Smooth muscle cell of the brain vasculature (primary cell): Measurements from ENCODE around the gene FFAR1.
"Not testable (repeated sequence)": the region's sequence is repeated elsewhere in the genome, so short reads cannot be mapped to it uniquely, and the experiment has no call there.

Experiments
- DNase-seq: peaks from one replicate; pipeline ENCODE4 v3.0.0-alpha.2; 2012; ENCODE audit warnings: low read depth, low spot score

FFAR1 gene

GRCh38 chr19:35341565-35342225, 6.0 kb upstream of the FFAR1 start:
- DNase-seq, result no peak

GRCh38 chr19:35342430-35342829, 5.3 kb upstream of the FFAR1 start:
- DNase-seq, result no peak

GRCh38 chr19:35344511-35345031, 3.1 kb upstream of the FFAR1 start:
- DNase-seq, result no peak

- DNase-seq, result no peak
Measured at GRCh38 chr19:35345671-35346111, 2.0 kb upstream of the FFAR1 start.

GRCh38 chr19:35346193-35347052, 1.3 kb upstream of the FFAR1 start:
- DNase-seq, result no peak

- no peak for DNase-seq
Measured at GRCh38 chr19:35347930-35348298, 212 bp downstream of the FFAR1 start.

GRCh38 chr19:35348911-35349611, 1.4 kb downstream of the FFAR1 start:
- DNase-seq, result no peak

GRCh38 chr19:35349614-35350521, 2.2 kb downstream of the FFAR1 start:
- DNase-seq, result no peak

- no peak for DNase-seq
Measured at GRCh38 chr19:35350591-35350990, 2.9 kb downstream of the FFAR1 start.

GRCh38 chr19:35351411-35352176, 3.9 kb downstream of the FFAR1 start:
- no peak for DNase-seq

GRCh38 chr19:35352177-35352447, 4.4 kb downstream of the FFAR1 start:
- DNase-seq, result no peak

GRCh38 chr19:35352448-35353304, 5.0 kb downstream of the FFAR1 start:
- DNase-seq, result peak; percentile 31

- DNase-seq, result no peak
Measured at GRCh38 chr19:35353635-35354034, 5.9 kb downstream of the FFAR1 start.

- no peak for DNase-seq
Measured at GRCh38 chr19:35354898-35355297, 7.2 kb downstream of the FFAR1 start.

GRCh38 chr19:35355791-35356460, 8.2 kb downstream of the FFAR1 start:
- no peak for DNase-seq

GRCh38 chr19:35357867-35358573, 10.3 kb downstream of the FFAR1 start, which contains the start of gene FFAR3:
FFAR3 (plus strand) TSS chr19:35358460; CDS start chr19:35358891, 431 bp downstream.
- DNase-seq, result no peak

GRCh38 chr19:35358834-35359233, 11.1 kb downstream of the FFAR1 start:
- not testable (repeated sequence) for DNase-seq

- DNase-seq, result not testable (repeated sequence)
Measured at GRCh38 chr19:35359395-35359794, 11.7 kb downstream of the FFAR1 start.
